Epithelial cell of prostate (primary cell): ENCODE measurements around the gene HNF1A.

ENCODE experiments used
- DNase-seq: peaks from one replicate; pipeline ENCODE4 v3.0.0-alpha.2; 2011; ENCODE audit warnings: low read depth, low spot score
- H3K27ac ChIP-seq: fragments of 450-650 bp; 2 replicates; pipeline ENCODE4 v1.5.1; 2017; ENCODE audit warnings: mild to moderate bottlenecking

The HNF1A gene

GRCh38 chr12:120983759-120984158, 5.4 kb downstream of the HNF1A start:
- no peak overlapping the region for H3K27ac ChIP-seq
- no peak for DNase-seq

- DNase-seq = no peak
These were observed 6.1 kb downstream of the HNF1A start for GRCh38 chr12:120984351-120984898.

DNA sequence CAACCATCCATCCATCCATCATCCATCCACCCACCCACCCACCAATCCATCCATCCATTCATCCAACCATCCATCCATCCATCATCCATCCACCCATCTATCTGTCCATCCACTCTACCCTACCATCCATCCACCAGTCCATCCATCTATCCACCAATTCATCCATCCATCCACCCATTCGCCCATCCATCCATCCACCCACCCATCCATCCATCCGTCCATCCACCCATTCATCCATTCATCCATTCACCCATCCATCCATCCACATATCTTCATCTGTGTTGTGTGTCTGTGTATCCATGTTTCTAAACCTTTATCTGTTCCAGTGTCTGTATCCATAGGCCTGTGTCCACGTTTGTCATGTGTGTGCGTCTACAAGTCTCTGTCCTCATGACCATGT, 9.9 kb downstream of the HNF1A start:
- DNase-seq = no peak

More at GRCh38 chr12:120984351-120984898, 6.1 kb downstream of the HNF1A start:
- H3K27ac ChIP-seq = no peak overlapping the region

GRCh38 chr12:120988658-120989057, 10.3 kb downstream of the HNF1A start:
- DNase-seq = no peak
- no peak overlapping the region for H3K27ac ChIP-seq

More for the DNA sequence above, 9.9 kb downstream of the HNF1A start:
- no peak overlapping the region for H3K27ac ChIP-seq

- H3K27ac ChIP-seq = no peak overlapping the region
- DNase-seq = no peak
These were observed 11.3 kb downstream of the HNF1A start for GRCh38 chr12:120989687-120990086.

GRCh38 chr12:120990487-120991055, 12.2 kb downstream of the HNF1A start:
- DNase-seq = no peak
- H3K27ac ChIP-seq = no peak overlapping the region

DNA sequence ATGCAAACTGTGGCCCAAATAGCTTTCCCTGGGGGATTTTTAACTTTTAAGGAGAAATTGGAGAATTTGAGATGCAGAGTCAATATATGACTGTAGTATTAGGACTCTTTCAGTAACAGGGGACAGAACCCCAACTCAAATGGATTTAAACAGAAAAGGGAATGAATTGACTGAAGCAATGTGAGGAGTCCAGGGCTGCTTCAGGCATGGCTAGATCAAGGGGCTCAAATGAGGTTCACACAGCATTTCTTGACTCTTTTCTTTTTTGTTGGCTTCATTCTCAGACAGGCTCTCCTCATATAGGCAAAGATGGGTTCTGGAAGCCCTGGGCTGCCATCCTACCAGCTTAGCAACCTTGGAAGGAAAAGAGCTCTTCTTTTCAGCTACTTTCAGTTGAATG, 13.6 kb downstream of the HNF1A start:
- no peak overlapping the region for H3K27ac ChIP-seq

DNA sequence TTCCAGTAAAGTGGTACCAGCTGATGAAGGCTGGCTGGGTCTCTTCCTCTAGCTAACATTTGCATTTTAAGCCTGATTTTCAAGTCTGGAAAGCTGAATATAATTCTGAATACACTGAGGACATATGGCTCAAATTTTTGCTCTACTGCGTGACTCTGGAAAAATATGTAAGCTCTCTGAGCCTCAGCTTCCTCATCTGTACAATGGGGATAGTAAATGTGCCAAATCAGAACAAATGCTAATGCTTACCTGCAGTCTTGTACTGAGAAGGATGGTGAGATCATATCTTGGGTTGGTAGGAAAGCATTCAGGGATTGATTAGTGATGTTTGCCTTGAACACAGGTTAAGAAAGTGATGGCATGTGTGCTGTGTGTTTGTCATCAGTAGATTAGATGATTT, 14.6 kb downstream of the HNF1A start:
- DNase-seq = no peak
- no peak overlapping the region for H3K27ac ChIP-seq

More for the DNA sequence above, 13.6 kb downstream of the HNF1A start:
- DNase-seq = no peak

DNA sequence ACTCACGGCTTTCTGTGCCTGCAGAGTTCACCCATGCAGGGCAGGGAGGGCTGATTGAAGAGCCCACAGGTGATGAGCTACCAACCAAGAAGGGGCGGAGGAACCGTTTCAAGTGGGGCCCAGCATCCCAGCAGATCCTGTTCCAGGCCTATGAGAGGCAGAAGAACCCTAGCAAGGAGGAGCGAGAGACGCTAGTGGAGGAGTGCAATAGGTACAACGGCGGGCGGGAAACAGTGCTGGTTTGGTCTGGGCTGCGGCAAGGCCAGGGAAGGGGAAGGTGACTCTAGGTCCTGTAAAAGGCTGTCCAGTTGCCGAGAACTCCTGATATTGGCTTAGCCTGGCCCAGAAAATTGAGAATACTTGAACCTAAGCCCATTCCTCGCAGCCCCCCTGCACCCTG, 15.2 kb downstream of the HNF1A start:
- no peak overlapping the region for H3K27ac ChIP-seq
- DNase-seq = no peak

GRCh38 chr12:120994059-120994458, 15.7 kb downstream of the HNF1A start:
- no peak for DNase-seq
- no peak overlapping the region for H3K27ac ChIP-seq

DNA sequence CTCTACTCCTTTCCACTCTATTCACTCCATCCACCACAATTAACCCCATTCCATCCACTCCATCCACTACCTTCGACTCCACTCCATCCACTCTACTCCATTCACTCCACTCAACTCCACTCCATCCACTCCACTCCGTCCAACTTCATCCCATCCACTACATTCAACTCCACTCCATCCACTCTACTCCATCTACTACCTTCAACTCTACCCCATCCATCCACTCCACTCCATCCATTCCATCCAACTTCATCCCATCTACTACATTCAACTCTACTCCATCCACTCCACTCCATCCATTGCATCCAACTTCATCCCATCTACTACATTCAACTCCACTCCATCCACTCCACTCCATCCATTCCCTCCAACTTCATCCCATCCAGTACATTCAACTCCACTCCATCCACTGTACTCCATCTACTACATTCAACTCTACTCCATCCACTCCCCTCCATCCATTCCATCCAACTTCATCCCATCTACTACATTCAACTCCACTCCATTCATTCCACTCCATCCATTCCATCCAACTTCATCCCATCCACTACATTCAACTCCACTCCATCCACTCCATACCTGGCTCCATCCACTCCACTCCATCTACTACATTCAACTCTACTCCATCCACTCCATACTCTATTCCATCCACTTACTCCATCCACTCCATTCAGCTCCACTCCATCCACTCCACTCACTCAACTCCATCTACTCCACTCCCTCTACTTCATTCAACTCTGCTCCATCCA, 16.4 kb downstream of the HNF1A start:
- no peak overlapping the region for H3K27ac ChIP-seq
- no peak for DNase-seq

DNA sequence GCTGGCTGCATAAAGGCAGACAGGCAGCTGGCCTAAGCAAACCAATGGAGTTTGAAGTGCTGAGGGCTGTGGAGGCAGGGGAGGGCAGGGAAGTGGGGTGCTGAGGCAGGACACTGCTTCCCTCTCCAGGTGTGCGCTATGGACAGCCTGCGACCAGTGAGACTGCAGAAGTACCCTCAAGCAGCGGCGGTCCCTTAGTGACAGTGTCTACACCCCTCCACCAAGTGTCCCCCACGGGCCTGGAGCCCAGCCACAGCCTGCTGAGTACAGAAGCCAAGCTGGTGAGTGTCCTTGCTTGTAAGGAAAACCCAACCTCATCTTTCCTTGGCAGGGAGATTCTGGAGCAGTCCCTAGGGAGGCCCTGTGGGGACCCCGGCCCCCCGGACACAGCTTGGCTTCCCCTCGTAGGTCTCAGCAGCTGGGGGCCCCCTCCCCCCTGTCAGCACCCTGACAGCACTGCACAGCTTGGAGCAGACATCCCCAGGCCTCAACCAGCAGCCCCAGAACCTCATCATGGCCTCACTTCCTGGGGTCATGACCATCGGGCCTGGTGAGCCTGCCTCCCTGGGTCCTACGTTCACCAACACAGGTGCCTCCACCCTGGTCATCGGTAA, 17.9 kb downstream of the HNF1A start:
- H3K27ac ChIP-seq = no peak overlapping the region
- DNase-seq = no peak

- DNase-seq = no peak
- no peak overlapping the region for H3K27ac ChIP-seq
These were observed 19.1 kb downstream of the HNF1A start for GRCh38 chr12:120997448-120997847.

- no peak for DNase-seq
- H3K27ac ChIP-seq = no peak overlapping the region
These were observed 20.1 kb downstream of the HNF1A start for GRCh38 chr12:120998435-120998834.

- no peak for DNase-seq
- H3K27ac ChIP-seq = no peak overlapping the region
These were observed 21.1 kb downstream of the HNF1A start for GRCh38 chr12:120999191-121000120.

- no peak overlapping the region for H3K27ac ChIP-seq
- DNase-seq = no peak
These were observed 22.2 kb downstream of the HNF1A start for GRCh38 chr12:121000530-121000929.

GRCh38 chr12:121001060-121001459, 22.7 kb downstream of the HNF1A start:
- no peak for DNase-seq
- no peak overlapping the region for H3K27ac ChIP-seq

DNA sequence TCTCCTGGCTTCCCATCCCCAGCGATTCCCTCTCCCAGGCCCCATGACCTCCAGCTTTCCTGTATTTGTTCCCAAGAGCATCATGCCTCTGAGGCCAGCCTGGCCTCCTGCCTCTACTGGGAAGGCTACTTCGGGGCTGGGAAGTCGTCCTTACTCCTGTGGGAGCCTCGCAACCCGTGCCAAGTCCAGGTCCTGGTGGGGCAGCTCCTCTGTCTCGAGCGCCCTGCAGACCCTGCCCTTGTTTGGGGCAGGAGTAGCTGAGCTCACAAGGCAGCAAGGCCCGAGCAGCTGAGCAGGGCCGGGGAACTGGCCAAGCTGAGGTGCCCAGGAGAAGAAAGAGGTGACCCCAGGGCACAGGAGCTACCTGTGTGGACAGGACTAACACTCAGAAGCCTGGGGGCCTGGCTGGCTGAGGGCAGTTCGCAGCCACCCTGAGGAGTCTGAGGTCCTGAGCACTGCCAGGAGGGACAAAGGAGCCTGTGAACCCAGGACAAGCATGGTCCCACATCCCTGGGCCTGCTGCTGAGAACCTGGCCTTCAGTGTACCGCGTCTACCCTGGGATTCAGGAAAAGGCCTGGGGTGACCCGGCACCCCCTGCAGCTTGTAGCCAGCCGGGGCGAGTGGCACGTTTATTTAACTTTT, 23.6 kb downstream of the HNF1A start:
- no peak for DNase-seq
- no peak overlapping the region for H3K27ac ChIP-seq

DNA sequence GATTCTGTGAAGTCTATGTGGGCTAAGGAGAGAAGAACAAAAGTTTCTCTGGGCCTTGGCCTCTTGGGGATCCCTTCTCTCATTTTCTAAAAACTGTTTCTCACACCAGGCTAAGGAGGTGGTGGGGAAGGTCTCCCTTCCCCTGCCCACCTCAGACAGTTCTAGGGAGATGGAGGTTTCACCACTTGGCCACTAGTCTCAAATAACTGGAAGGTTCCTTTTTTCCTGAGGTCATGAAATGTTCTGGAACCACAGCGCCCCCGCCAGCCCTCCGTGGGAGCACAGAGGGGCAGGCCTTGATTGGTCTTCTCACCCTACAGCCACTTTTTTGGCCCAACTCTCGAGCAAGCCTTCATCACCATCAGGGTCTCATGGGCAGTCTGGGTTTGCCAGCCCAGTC, 25.3 kb downstream of the HNF1A start:
- H3K27ac ChIP-seq = no peak overlapping the region
- no peak for DNase-seq
